ENCODE results near the gene PSENEN. TPM values are rescaled to one million over a fixed set of nuclear protein-coding genes. Genes with fewer than 3 reads are reported as not detected.
A peak's percentile ranks its signal among the peaks of the same experiment; 100 is the strongest.

The PSENEN gene
- total and polyA plus RNA-seq, 2 experiments from 2014 or later, result 20.6 to 175 TPM

DNA sequence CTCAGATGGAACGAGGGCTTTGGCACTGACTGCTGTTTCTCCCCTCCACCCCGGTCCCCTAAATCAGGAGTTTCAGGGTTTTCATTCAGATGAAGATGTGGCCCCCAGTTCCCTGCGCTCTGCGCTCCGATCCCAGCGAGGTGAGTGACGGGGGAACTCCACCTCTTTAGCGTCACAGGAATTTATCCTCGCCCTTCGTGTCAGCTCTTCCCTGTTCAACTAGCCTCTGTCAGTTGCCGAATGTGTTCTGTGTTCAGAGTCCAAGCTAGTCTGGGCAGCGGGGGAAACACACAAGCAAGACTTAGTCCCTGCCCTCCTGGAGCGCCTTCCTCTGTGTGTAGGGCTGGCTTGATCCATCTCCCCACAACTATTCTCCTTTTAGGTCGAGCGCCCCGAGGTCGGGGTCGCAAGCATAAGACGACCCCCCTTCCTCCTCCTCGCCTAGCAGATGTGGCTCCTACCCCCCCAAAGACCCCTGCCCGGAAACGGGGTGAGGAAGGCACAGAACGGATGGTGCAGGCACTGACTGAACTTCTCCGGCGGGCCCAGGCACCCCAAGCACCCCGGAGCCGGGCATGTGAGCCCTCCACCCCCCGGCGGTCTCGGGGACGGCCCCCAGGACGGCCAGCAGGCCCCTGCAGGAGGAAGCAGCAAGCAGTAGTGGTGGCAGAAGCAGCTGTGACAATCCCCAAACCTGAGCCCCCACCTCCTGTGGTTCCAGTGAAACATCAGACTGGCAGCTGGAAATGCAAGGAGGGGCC is 25.9 kb upstream of the PSENEN start:
- Mint-ChIP-seq H3K27me3 (ENCODE audit: insufficient read depth, low read depth, poor library complexity) (peaks cover 32% of the 10 kb centered on the region), H3K36me3 (ENCODE audit: low read depth) (peaks cover 39% of the 10 kb centered on the region), H3K4me3 (peak overlapping the region; percentile 85), H3K4me1 (peaks cover 25% of the 10 kb centered on the region), H3K9me3 (no peaks in the 10 kb centered on the region; the same call in 2 of the 3 replicates), H3K27ac (no peak overlapping the region)
- 0 out of 2 replicates have a peak, but pooled peaks cover 8% of the 10 kb centered on the region for H3K36me3 ChIP-seq (ENCODE audit: insufficient read depth)
- peaks cover 11% of the 10 kb centered on the region for H4K20me1 ChIP-seq (replicated peaks; ENCODE audit: insufficient read depth)
- DNase-seq (ENCODE audit: low spot score) (no peak), ATAC-seq (no peak)
- peaks cover 21% of the 10 kb centered on the region for H3K79me2 ChIP-seq (replicated peaks; ENCODE audit: insufficient read depth)
- H3K27ac ChIP-seq (ENCODE audit: low read depth), result no peak overlapping the region
- H3K9me2 ChIP-seq (ENCODE audit: insufficient read depth), result no peaks in the 10 kb centered on the region
- peaks cover 24% of the 10 kb centered on the region for H3K4me1 ChIP-seq (ENCODE audit: insufficient read depth)
- H3K27me3 ChIP-seq (ENCODE audit: insufficient read depth), result no peaks in the 10 kb centered on the region
- H3F3A ChIP-seq (replicated peaks; ENCODE audit: low read depth), result peaks cover 10% of the 10 kb centered on the region; the same call in 1 of the 2 replicates
- peak overlapping the region; percentile 97 for H3K4me2 ChIP-seq
- H3K4me3 ChIP-seq, result peak overlapping the region; percentile 83
- H2AFZ ChIP-seq, result no peak overlapping the region
- TF ChIP-seq ZNF462 (CRISPR knock-in tag; IDR thresholded peaks at IDR 0.05), result no peak
- TF ChIP-seq STAT1 (IDR thresholded peaks at IDR 0.05; ENCODE audit: unreplicated experiment), result no peak
- no peak for TF ChIP-seq POLR2AphosphoS5 (IDR thresholded peaks at IDR 0.05; ENCODE audit: low read depth)
- TF ChIP-seq ETS1 (IDR thresholded peaks at IDR 0.05), result no peak
- TF ChIP-seq ZNF114 (CRISPR knock-in tag; IDR thresholded peaks at IDR 0.05), result no peak
- no peak for TF ChIP-seq EZH2phosphoT487 (IDR thresholded peaks at IDR 0.05; ENCODE audit: unreplicated experiment)
- TF ChIP-seq, protein P1, sequence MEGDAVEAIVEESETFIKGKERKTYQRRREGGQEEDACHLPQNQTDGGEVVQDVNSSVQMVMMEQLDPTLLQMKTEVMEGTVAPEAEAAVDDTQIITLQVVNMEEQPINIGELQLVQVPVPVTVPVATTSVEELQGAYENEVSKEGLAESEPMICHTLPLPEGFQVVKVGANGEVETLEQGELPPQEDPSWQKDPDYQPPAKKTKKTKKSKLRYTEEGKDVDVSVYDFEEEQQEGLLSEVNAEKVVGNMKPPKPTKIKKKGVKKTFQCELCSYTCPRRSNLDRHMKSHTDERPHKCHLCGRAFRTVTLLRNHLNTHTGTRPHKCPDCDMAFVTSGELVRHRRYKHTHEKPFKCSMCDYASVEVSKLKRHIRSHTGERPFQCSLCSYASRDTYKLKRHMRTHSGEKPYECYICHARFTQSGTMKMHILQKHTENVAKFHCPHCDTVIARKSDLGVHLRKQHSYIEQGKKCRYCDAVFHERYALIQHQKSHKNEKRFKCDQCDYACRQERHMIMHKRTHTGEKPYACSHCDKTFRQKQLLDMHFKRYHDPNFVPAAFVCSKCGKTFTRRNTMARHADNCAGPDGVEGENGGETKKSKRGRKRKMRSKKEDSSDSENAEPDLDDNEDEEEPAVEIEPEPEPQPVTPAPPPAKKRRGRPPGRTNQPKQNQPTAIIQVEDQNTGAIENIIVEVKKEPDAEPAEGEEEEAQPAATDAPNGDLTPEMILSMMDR (conservative IDR thresholded peaks at IDR 0.05; ENCODE audit: low read depth in 2 of 2), result no peak
- TF ChIP-seq EZH2 (IDR thresholded peaks at IDR 0.05; ENCODE audit: low read depth, unreplicated experiment), result no peak
- TF ChIP-seq JUNB (IDR thresholded peaks at IDR 0.05; ENCODE audit: unreplicated experiment), result no peak
- no peak for TF ChIP-seq REST (IDR thresholded peaks at IDR 0.05; ENCODE audit: unreplicated experiment)
- no peak for TF ChIP-seq NANOG (IDR thresholded peaks at IDR 0.05; ENCODE audit: borderline replicate concordance)
- no peak for TF ChIP-seq ZNF331 (CRISPR knock-in tag; IDR thresholded peaks at IDR 0.05; ENCODE audit: low read depth)
- no peak for TF ChIP-seq CREB1 (CRISPR knock-in tag; IDR thresholded peaks at IDR 0.05; ENCODE audit: low read depth)

Data from GM23338 (cell line).